PC-3 (cell line): ENCODE data around the gene PCMT1. TPM values are rescaled to one million over a fixed set of nuclear protein-coding genes. Genes with fewer than 3 reads are reported as not detected.
A peak's percentile ranks its signal among the peaks of the same experiment; 100 is the strongest.
"Not testable (repeated sequence)": the region's sequence is repeated elsewhere in the genome, so short reads cannot be mapped to it uniquely, and the experiment has no call there.

Experiments used
- ATAC-seq: fragments of 200-7000 bp; cut with Tn5 transposase; 2 replicates; pipeline ENCODE4 v1.9.1; 2020; ENCODE audit warnings: mild to moderate bottlenecking, moderate library complexity
- BruUV-seq: library from RNA; stranded (reverse); fragments of 400-500 nt; replicated peaks from 2 replicates; lab custom pipeline; 2021; lab: Mats Ljungman, UMichigan
- CTCF ChIA-PET: fragments of 300-600 bp; sonication (Branson Sonifier 250); formaldehyde crosslinking; loops from one replicate; lab custom pipeline; 2022; ENCODE audit warnings: antibody characterized with exemption; lab: Charles Lee
- POLR2A ChIA-PET: fragments of 300-600 bp; sonication (Branson Sonifier 250); formaldehyde crosslinking; loops from one replicate; lab custom pipeline; 2022; ENCODE audit warnings: antibody characterized with exemption; ENCODE audit not compliant: unreplicated experiment; lab: Charles Lee
- DNase-seq: peaks from one replicate; pipeline ENCODE4 v3.0.0-alpha.2; 2015
- H2AFZ ChIP-seq: fragments of 300-600 bp; sonication (generic); 2 replicates; pipeline ENCODE4 v1.6.0; 2016; ENCODE audit warnings: antibody characterized with exemption, low read length
- H3F3A ChIP-seq: fragments of 300-600 bp; sonication (generic); one replicate; pipeline ENCODE4 v1.6.0; 2017; ENCODE audit warnings: antibody characterized with exemption, low read length, control low read depth, mild to moderate bottlenecking; ENCODE audit not compliant: unreplicated experiment
- H3K27ac ChIP-seq: fragments of 300-600 bp; sonication (generic); 2 replicates; pipeline ENCODE4 v1.5.1; 2016; ENCODE audit warnings: mild to moderate bottlenecking, low read length
- H3K27me3 ChIP-seq: fragments of 300-600 bp; sonication (generic); 2 replicates; pipeline ENCODE4 v1.6.1; 2016; ENCODE audit warnings: low read length, mixed read lengths
- H3K36me3 ChIP-seq: fragments of 300-600 bp; sonication (generic); 2 replicates; pipeline ENCODE4 v1.6.1; 2016; ENCODE audit warnings: low read depth, mixed run types, low read length, mixed read lengths
- H3K4me1 ChIP-seq: fragments of 300-600 bp; sonication (generic); 2 replicates; pipeline ENCODE4 v1.5.1; 2016; ENCODE audit warnings: low read length; ENCODE audit not compliant: insufficient read depth
- H3K4me2 ChIP-seq: fragments of 300-600 bp; sonication (generic); 2 replicates; pipeline ENCODE4 v1.6.0; 2016; ENCODE audit warnings: low read length
- H3K4me3 ChIP-seq: fragments of 300-600 bp; sonication (generic); 2 replicates; pipeline ENCODE4 v1.5.1; 2016; ENCODE audit warnings: mild to moderate bottlenecking, low read length, mixed read lengths
- H3K79me2 ChIP-seq: fragments of 300-600 bp; sonication (generic); 2 replicates; pipeline ENCODE4 v1.6.1; 2017; ENCODE audit warnings: low read length, mixed read lengths
- H3K9ac ChIP-seq: fragments of 300-600 bp; sonication (generic); 2 replicates; pipeline ENCODE4 v1.6.0; 2016; ENCODE audit warnings: mild to moderate bottlenecking, low read length
- H3K9me2 ChIP-seq: fragments of 300-600 bp; sonication (generic); replicated peaks from 2 replicates; pipeline ENCODE4 v1.6.1; 2016; ENCODE audit warnings: mixed run types, low read length, mixed read lengths
- H3K9me3 ChIP-seq: fragments of 300-600 bp; sonication (generic); 2 replicates; pipeline ENCODE4 v1.6.1; 2016; ENCODE audit warnings: low read length, mixed read lengths
- H4K20me1 ChIP-seq: fragments of 300-600 bp; sonication (generic); 2 replicates; pipeline ENCODE4 v1.6.1; 2016; ENCODE audit warnings: low read length, mixed read lengths
- CTCF ChIP-seq: fragments of 300-600 bp; sonication (generic); conservative IDR thresholded peaks from 2 replicates; pipeline ENCODE4 v1.5.1; 2017; ENCODE audit warnings: antibody characterized with exemption, low read depth, mild to moderate bottlenecking, low read length
- EZH2 ChIP-seq: fragments of 300-600 bp; sonication (generic); IDR thresholded peaks from one replicate; pipeline ENCODE4 v1.6.1; 2017; ENCODE audit warnings: antibody characterized with exemption, mild to moderate bottlenecking, low read length; ENCODE audit not compliant: unreplicated experiment
- EZH2phosphoT487 ChIP-seq: fragments of 300-600 bp; sonication (generic); IDR thresholded peaks from 2 replicates; pipeline ENCODE4 v1.6.1; 2018; ENCODE audit warnings: mild to moderate bottlenecking, antibody characterized with exemption, low read length, borderline replicate concordance
- intact Hi-C: fragments of 100-400 bp; cut with micrococcal nuclease; formaldehyde crosslinking; loops from 2 replicates; pipeline ENCODE4 v1.9.0; 2023
- total RNA-seq: library from RNA; depleted of rRNA; stranded (reverse); fragments of >200 nt; gene quantifications from 2 replicates; pipeline ENCODE4 v1.2.3, GENCODE V29; 2014

The PCMT1 gene
- total RNA-seq, 1 experiment from 2014 or later, result 122 TPM

GRCh38 chr6:149847939-149848267 lies 98.4 kb downstream of the PCMT1 start:
- DNase-seq, result no peak
- no peaks in the 10 kb centered on the region for H3K27me3 ChIP-seq
- intact Hi-C loops, result loop anchor here (1.0 kb wide), 2 partner anchors 7 to 17 kb away; no protein-coding TSS in a partner anchor

GRCh38 chr6:149848343-149848742 lies 98.8 kb downstream of the PCMT1 start:
- H2AFZ ChIP-seq, CTCF ChIA-PET, H3K9ac ChIP-seq, H4K20me1 ChIP-seq, H3F3A ChIP-seq, H3K9me2 ChIP-seq, DNase-seq, H3K36me3 ChIP-seq, ATAC-seq, H3K9me3 ChIP-seq, BruUV-seq, H3K4me3 ChIP-seq, intact Hi-C loops, POLR2A ChIA-PET, H3K27me3 ChIP-seq: not testable (repeated sequence)
- H3K79me2 ChIP-seq, result peaks cover 33% of the 10 kb centered on the region
- H3K4me2 ChIP-seq, result peak overlapping the region; percentile 51
- H3K4me1 ChIP-seq, result peaks cover 65% of the 10 kb centered on the region
- H3K27ac ChIP-seq, result peak overlapping the region; percentile 87

More at GRCh38 chr6:149847939-149848267, 98.4 kb downstream of the PCMT1 start:
- BruUV-seq, result no TSS peak
- no peak overlapping the region for H2AFZ ChIP-seq
- no peak overlapping the region for H3K9ac ChIP-seq
- H3K4me2 ChIP-seq, result peak overlapping the region; percentile 51
- H3K9me3 ChIP-seq, result no peaks in the 10 kb centered on the region
- peaks cover 7% of the 10 kb centered on the region for H3F3A ChIP-seq
- no peak overlapping the region for H3K4me3 ChIP-seq
- POLR2A ChIA-PET, result no interaction called here
- ATAC-seq, result peak; percentile 14
- TF ChIP-seq EZH2phosphoT487, result no peak
- TF ChIP-seq EZH2, result no peak
- H4K20me1 ChIP-seq, result no peaks in the 10 kb centered on the region
- H3K36me3 ChIP-seq, result no peaks in the 10 kb centered on the region; the same call in 1 of the 2 replicates
- H3K9me2 ChIP-seq, result no peaks in the 10 kb centered on the region
- peaks cover 64% of the 10 kb centered on the region for H3K4me1 ChIP-seq
- CTCF ChIA-PET, result no interaction called here
- H3K27ac ChIP-seq, result peak overlapping the region; percentile 87
- H3K79me2 ChIP-seq, result peaks cover 29% of the 10 kb centered on the region

DNA sequence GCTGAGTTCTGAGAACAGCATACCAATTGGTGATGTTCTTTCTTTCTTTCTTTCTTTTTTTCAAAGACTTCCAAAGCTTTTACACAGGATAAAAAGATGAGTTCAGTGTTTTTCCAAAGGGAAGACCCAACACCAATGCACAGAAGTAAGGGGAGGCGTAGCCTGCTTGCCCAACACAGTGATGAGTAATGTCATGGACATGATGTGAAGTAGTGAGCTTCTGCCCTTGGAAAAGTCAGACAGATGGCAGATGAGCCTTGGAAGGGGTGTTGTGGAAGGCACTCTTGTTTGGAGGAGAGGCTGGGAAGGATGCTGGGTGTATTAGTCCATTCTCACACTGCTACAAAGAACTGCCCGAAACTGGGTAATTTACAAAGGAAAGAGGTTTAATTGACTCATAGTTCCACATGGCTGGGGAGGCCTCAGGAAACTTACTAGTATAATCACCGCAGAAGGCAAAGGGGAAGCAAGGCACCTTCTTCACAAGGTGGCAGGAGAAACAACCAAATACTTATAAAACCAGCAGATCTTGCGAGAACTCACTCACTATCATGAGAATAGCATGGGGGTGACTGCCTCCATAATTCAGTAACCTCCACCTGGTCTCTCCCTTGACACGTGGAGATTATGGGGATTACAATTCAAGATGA lies 102.0 kb downstream of the PCMT1 start:
- no peaks in the 10 kb centered on the region for H3K9me3 ChIP-seq
- intact Hi-C loops, result no loop called here
- BruUV-seq, result no TSS peak
- H3K79me2 ChIP-seq, result peaks cover 36% of the 10 kb centered on the region
- H3F3A ChIP-seq, result peaks cover 32% of the 10 kb centered on the region
- H3K36me3 ChIP-seq, result no peaks in the 10 kb centered on the region; the same call in 1 of the 2 replicates
- TF ChIP-seq EZH2phosphoT487 (no peak), EZH2 (no peak), CTCF (no peak)
- H3K4me3 ChIP-seq, result peak overlapping the region; percentile 56; the same call in 1 of the 2 replicates
- ChIA-PET CTCF (no interaction called here), POLR2A (interaction anchor here (0.6 kb wide), 1 partner anchor 915 kb away, joined by 5 read pairs; no protein-coding TSS in a partner anchor)
- no peaks in the 10 kb centered on the region for H3K9me2 ChIP-seq
- peak overlapping the region; percentile 67; the same call in 1 of the 2 replicates for H2AFZ ChIP-seq
- H3K27me3 ChIP-seq, result no peaks in the 10 kb centered on the region
- peak overlapping the region; percentile 89 for H3K27ac ChIP-seq
- no peak for DNase-seq
- H3K9ac ChIP-seq, result peak overlapping the region; percentile 71
- ATAC-seq, result no peak
- H3K4me2 ChIP-seq, result peak overlapping the region; percentile 82
- H4K20me1 ChIP-seq, result no peaks in the 10 kb centered on the region
- peaks cover 62% of the 10 kb centered on the region for H3K4me1 ChIP-seq
